T-helper 9 cell (primary cell): ENCODE data around the gene MAP2K6.
A peak's percentile ranks its signal among the peaks of the same experiment; 100 is the strongest.

Experiments used
- DNase-seq: peaks from one replicate; pipeline ENCODE4 v3.0.0-alpha.2; 2020
- total RNA-seq, 2 donors: gene quantifications; one replicate each; lab custom pipeline; 2026; lab: John Stamatoyannopoulos, UW

The MAP2K6 gene
- total RNA-seq: 16.9 to 34.3 reads per million in 2 donors

- peak; percentile 69 for DNase-seq
These were observed at the start of gene MAP2K6 for GRCh38 chr17:69414408-69415274. MAP2K6 (plus strand) TSS chr17:69414697; CDS start chr17:69414985, 288 bp downstream.

DNA sequence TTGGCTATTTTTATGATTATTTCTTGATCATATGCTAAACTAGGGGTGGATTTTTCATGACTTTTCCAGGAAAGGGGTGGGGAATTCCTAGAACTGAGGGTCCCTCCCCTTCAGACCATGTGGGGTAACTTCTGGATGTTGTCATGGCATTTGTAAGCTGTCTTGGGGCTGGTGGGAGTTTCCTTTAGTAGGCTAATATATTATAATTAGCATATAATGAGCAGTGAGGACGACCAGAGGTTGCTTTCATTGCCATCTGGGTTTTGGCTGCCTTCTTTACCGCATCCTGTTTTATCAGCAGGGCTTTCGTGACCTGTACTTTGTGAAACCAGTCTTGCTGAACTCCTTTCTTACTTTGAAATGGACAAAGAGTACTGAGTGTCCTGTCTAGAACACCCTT, 47.2 kb upstream of the MAP2K6 start:
- no peak for DNase-seq

DNA sequence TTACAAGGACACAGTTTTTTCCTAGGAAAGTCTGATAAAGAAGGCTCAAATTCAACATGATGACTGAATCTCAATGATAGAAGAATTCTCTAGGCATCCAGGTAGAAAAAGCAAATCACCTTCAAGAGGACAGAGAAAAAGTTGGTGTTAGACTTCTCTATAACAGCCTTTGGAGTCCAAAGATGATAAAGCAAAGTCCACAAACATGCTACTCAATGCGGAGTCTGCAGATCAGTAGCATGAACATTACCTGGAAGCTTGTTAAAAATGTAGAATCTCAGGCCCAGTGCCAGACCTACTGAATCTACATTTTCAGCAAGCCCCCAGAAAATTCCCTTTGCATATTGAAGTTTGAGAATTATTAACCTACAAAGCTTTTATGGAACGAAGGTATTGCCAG, 41.4 kb upstream of the MAP2K6 start:
- DNase-seq: no peak

GRCh38 chr17:69375229-69375628, 39.3 kb upstream of the MAP2K6 start:
- DNase-seq: no peak

DNA sequence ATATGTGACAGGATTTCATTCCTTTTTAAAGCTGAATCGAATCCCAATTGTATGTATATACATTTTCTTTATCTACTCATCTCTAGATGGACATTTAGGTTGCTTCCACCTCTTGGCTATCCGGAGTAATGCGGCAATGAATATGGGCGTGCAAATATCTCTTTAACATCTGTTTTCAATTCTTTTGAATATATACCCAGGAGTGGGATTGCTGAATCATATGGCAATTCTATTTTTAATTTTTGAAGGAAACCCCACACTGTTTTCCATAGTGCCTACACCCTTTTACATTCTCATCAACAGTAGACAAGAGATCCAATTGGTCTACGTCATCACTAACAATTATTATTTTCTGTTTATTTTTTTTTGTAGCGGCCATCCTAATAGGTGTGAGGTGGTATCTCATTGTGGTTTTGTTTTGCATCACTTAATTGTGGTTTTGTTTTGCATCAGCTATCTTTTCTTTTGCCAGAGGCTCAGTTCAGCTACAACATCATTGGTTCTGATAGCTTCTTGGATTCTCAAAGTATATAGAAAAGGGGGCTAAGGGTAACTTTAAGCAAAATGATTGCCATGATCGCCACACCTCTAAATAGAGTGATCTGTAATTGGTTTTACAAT, 25.6 kb upstream of the MAP2K6 start:
- DNase-seq: no peak

DNA sequence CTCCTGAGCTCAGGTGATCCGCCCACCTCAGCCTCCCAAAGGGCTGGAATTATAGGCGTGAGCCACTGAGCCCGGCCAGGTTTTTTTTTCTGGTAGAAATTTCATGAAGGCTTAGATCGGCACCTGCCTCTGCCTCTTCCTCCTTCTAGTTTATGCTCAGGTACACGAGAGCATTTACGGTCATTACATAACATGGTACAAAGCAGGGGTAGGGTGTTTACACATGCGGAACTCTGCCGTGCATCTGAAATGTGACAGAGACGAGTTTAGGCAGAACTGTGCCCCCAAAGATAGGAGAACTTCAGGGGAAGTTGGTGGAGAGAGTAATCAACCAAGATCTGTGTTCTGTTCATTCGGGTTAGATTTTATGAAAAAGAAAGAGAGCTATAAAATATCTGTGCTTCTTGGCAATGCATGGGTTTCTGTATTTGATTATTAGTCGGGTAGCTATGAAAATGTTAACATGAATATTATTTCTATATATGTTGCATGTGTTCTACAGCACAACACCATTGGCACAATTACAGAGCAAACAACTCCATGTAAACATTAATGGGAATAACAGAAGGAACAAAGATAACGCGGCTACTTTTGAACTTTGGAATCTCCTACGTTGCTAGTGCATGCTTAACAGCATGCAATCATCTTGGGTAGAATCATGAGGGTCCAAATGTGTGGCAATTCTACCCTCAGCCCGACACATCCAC, 23.5 kb upstream of the MAP2K6 start:
- no peak for DNase-seq

DNA sequence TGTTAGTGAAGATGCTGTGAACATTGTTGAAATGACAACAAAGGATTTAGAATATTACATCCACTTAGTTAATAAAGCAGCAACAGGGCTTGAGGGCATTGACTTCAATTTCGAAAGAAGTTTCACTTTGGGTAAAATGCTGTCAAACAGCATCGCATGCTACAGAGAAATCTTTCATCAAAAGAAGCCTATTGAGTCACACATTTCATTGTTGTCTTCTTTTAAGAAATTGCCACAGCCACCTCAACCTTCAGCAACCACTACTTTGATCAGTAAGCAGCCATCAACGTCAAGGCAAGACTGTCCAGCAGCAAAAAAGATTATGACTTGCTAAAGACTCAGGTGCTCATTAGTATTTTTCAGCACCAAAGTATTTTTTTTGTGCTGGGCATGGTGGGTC, 13.2 kb upstream of the MAP2K6 start:
- DNase-seq: no peak

DNA sequence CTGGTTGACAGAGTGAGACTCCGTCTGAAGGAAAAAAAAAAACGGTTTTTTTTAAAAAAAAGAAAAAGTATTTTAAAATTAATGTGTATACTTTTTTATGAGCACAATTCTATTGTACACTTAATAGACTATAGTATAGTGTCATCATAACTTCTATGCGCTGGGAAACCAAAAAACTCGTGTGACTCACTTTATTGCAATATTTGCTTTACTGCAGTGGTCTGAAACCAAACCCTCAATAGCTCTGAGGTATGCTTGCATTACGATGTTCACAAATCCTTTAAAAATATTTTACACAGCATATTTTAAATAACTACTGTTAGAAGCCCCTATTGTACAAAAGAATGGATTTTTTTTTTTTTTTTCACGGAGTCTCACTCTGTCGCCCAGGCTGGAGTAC, 12.4 kb upstream of the MAP2K6 start:
- no peak for DNase-seq

- DNase-seq: no peak
These were observed 10.1 kb upstream of the MAP2K6 start for GRCh38 chr17:69404399-69404798.

DNA sequence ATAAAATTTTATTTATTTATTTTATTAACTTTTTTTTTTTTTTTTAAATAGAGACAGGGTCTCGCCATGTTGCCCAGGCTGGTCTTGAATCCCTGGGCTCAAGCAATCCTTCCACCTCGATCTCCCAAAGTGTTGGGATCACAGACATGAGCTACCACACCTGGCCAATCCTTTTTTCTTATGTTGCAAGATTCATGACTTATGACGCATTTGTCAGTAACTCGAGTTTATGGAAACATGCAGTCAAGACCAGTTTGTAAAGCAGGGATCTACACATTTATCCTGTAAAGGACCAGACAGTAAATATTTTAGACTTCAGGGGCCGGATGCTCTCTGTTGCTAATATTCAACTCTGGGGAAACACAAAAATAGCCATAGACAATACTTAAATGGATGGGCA, 9.4 kb upstream of the MAP2K6 start:
- DNase-seq: no peak

- DNase-seq: no peak
These were observed 7.6 kb upstream of the MAP2K6 start for GRCh38 chr17:69406941-69407340.

- no peak for DNase-seq
These were observed 6.7 kb upstream of the MAP2K6 start for GRCh38 chr17:69407759-69408158.

DNA sequence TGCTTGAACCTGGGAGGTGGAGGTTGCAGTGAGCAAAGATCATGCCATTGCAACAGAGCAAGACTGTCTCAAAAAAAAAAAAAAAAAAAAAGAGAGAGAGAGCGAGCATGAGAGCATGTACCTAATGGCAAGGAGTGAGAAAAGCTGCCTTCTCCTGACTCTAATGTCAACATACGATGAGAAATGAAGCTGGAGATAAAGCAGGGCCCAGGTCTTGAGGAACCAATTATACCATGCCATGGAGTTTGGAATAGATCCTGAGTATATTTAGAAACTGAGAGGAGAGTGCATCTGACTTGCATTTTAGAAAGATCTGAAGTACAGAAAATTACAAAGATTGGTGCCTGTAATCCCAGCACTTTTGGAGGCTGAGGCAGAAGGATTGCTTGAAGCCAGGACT, 3.8 kb upstream of the MAP2K6 start:
- no peak for DNase-seq

DNA sequence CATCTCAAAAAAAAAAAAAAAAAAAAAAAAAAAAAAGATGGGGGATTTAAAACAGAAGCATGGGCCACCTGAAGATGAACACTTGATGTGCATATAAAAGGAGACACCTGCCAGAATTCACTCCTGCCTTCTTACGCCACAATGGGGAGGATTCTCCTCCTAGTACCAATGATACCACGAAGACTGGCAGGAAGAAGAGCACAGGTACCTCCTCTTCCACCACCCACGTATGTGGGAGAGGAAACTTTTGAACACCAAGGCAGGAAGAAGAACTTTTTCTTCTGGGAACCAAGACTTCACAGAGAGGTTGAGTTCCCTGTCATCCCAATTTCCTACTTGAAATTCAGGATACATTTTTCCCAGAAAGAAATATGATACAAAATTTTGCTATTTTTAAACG, 2.7 kb upstream of the MAP2K6 start:
- DNase-seq: no peak

GRCh38 chr17:69412251-69412671, 2.2 kb upstream of the MAP2K6 start:
- no peak for DNase-seq

- DNase-seq: no peak
These were observed 934 bp downstream of the MAP2K6 start for GRCh38 chr17:69415431-69415830.

- no peak for DNase-seq
These were observed 3.3 kb downstream of the MAP2K6 start for GRCh38 chr17:69417545-69418483.

DNA sequence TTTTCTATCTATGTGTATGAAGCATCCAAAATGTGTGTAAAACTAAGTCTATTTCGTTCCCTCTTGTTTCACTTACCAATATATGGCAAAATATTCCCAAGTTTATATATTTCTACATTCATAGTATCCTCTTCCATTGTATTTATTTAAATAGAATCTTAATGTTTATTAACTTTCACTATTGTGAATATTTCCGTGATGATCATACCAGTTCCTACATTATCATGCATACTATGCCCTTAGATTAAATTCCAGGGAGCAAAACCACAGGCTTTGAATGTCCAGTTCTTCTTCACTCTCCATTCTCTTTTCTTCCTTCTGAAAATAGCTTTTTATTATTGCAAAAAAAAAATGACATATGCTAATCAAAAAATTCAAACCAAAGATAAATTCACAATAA, 4.0 kb downstream of the MAP2K6 start:
- no peak for DNase-seq

- no peak for DNase-seq
These were observed 9.0 kb downstream of the MAP2K6 start for GRCh38 chr17:69423450-69423849.

DNA sequence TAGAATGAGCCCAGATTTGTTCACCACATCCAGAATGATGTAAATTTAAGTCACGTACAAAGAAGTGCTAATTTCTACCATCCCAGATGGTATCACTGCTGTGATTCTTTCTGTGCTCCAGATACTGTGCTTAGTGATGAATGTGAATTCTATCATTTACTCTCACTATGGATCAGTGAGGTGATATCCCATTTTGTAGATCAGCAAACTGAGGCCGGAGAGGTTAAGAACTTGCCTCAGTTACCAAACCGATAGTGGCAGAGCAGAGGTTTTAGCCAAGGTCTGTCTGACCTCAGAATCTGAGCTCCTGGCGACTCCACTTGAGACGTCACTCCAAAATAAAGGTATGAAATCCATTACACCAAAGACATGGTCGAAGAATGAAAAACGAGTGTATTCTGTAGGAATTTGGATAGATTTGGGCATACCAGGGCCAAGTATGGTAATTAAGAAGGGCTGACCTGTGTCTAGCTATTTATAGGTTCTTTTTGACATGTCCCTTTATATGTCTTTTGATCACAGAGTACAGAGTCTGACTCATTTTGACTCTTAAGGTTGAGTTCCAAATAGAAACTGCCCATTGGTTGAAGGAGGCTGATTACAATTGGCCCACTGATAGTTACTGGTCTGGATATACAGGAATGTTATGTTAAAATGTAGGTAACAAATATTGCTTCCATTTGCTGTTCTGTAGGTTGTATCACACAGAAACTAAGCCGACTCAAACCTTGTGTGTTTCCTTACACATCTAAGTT, 10.0 kb downstream of the MAP2K6 start:
- no peak for DNase-seq

GRCh38 chr17:69425978-69426377, 11.5 kb downstream of the MAP2K6 start:
- no peak for DNase-seq
